CD4-positive, alpha-beta T cell (primary cell): Measurements from ENCODE around the gene RFX5. TPM values are rescaled to one million over a fixed set of nuclear protein-coding genes. Genes with fewer than 3 reads are reported as not detected.
A peak's percentile ranks its signal among the peaks of the same experiment; 100 is the strongest.

Source experiments
- ATAC-seq: fragments of 200-7000 bp; cut with Tn5 transposase; one replicate; pipeline ENCODE4 v1.10.0; 2022; ENCODE audit warnings: mild to moderate bottlenecking; ENCODE audit not compliant: poor library complexity
- CTCF ChIA-PET: fragments of 350-600 bp; sonication (Branson Sonifier 250); formaldehyde crosslinking; loops from one replicate; lab custom pipeline; 2021; ENCODE audit warnings: antibody characterized with exemption, inconsistent platforms; lab: Charles Lee
- POLR2A ChIA-PET: fragments of 350-600 bp; sonication (Branson Sonifier 250); formaldehyde crosslinking; loops from one replicate; lab custom pipeline; 2021; ENCODE audit warnings: antibody characterized with exemption, inconsistent platforms; lab: Charles Lee
- DNase-seq, 14 experiments: peaks; one replicate each; pipeline ENCODE4 v3.0.0-alpha.2; 2013 to 2020; ENCODE audit warnings: mixed read lengths in 2 of 14
- H3K27ac ChIP-seq, 2 donors: one replicate each; pipeline versions ENCODE4 v1.5.1 to v1.7.0; 2013; ENCODE audit warnings: low read length in 2 of 2, low read depth in 1 of 2, mild to moderate bottlenecking in 1 of 2
- H3K27me3 ChIP-seq, 2 experiments: 1 replicate in 1 of 2; 2 replicates in 1 of 2; pipeline versions ENCODE4 v1.6.1 to v1.7.0; 2013; ENCODE audit warnings: low read length in 2 of 2, control low read depth in 1 of 2, mild to moderate bottlenecking in 1 of 2, moderate library complexity in 1 of 2; ENCODE audit not compliant: insufficient read depth in 2 of 2, control insufficient read depth in 1 of 2
- H3K36me3 ChIP-seq: one replicate; pipeline ENCODE4 v1.6.1; 2013; ENCODE audit warnings: low read length, control low read depth; ENCODE audit not compliant: insufficient read depth
- H3K4me1 ChIP-seq: one replicate; pipeline ENCODE4 v1.6.1; 2013; ENCODE audit warnings: low read length, control low read depth; ENCODE audit not compliant: insufficient read depth
- H3K4me3 ChIP-seq: one replicate; pipeline ENCODE4 v1.5.1; 2013; ENCODE audit warnings: mild to moderate bottlenecking, low read length, moderate library complexity
- H3K9me3 ChIP-seq, 2 experiments: 1 replicate in 1 of 2; 2 replicates in 1 of 2; pipeline versions ENCODE4 v1.6.1 to v1.7.0; 2013; ENCODE audit warnings: low read length in 2 of 2, mild to moderate bottlenecking in 2 of 2, control low read depth in 1 of 2, moderate library complexity in 1 of 2; ENCODE audit not compliant: control insufficient read depth in 1 of 2, insufficient read depth in 1 of 2
- H3K27ac Mint-ChIP-seq: one replicate; pipeline ENCODE4 v1.8.0; 2020; ENCODE audit warnings: mixed read lengths
- H3K27me3 Mint-ChIP-seq: one replicate; pipeline ENCODE4 v1.8.0; 2021; ENCODE audit warnings: mixed read lengths
- H3K36me3 Mint-ChIP-seq: one replicate; pipeline ENCODE4 v1.8.0; 2021; ENCODE audit warnings: low read depth, mixed read lengths
- H3K4me1 Mint-ChIP-seq: one replicate; pipeline ENCODE4 v1.8.0; 2021; ENCODE audit warnings: low read depth, mixed read lengths
- H3K4me3 Mint-ChIP-seq: one replicate; pipeline ENCODE4 v1.8.0; 2020; ENCODE audit warnings: mild to moderate bottlenecking, mixed read lengths
- H3K9me3 Mint-ChIP-seq: one replicate; pipeline ENCODE4 v1.8.0; 2020; ENCODE audit warnings: mixed read lengths
- intact Hi-C, 2 experiments: fragments of 100-400 bp; cut with DNase I in 1 of 2; cut with micrococcal nuclease in 1 of 2; formaldehyde crosslinking; loops; one replicate each; pipeline versions ENCODE4 v1.15.1 to v1.9.0; 2023 to 2025; cut with DNase I, micrococcal nuclease
- total RNA-seq, 174 experiments: library from RNA in 2 of 174; stranded (reverse) in 2 of 174; gene quantifications; one replicate each; pipeline ENCODE4 v1.2.3 and lab custom pipeline; 2021 to 2026
- TF ChIP-seq, protein P1 (sequence below): fragments of 200-600 bp; IDR thresholded peaks from one replicate; pipeline ENCODE4 v1.8.0; 2022; ENCODE audit warnings: antibody characterized with exemption, mild to moderate bottlenecking

Gene RFX5
- total RNA-seq, 2 experiments from 2014 or later, result 62.0 to 65.7 TPM

DNA sequence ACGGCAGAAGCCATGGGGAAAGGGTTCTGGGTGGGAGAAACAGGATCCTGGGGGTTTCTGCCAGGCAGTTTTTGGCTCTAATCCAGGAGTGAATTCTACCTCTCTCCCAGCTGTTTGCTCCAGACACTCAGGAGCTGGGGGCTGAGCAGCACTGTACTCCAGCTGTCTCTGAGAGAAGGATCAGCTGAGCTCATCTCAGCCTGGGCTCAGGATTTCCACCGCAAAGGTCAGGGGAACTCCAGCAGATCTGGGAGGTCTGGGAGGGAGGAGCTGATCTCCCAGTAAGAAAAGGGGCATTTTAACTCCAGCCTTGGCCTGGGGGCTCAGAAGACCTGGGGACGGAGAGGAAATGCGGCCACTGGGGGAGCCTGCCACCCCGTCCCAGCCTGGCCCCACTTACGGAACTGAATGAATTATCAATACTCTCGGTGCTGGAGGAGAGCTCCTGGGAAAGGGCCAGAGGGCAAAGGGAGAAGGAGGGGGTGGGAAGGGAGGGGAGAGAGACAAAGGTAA, 37.2 kb downstream of the RFX5 start:
- H3K36me3 ChIP-seq, result peaks cover 97% of the 10 kb centered on the region
- H3K27ac Mint-ChIP-seq, result no peak overlapping the region
- POLR2A ChIA-PET, result interaction anchor here (1.0 to 1.7 kb wide), 4 partner anchors 16 to 143 kb away, joined by 3 to 6 read pairs (median 4); partner anchors contain the start of gene PI4KB
- TF ChIP-seq, protein P1, sequence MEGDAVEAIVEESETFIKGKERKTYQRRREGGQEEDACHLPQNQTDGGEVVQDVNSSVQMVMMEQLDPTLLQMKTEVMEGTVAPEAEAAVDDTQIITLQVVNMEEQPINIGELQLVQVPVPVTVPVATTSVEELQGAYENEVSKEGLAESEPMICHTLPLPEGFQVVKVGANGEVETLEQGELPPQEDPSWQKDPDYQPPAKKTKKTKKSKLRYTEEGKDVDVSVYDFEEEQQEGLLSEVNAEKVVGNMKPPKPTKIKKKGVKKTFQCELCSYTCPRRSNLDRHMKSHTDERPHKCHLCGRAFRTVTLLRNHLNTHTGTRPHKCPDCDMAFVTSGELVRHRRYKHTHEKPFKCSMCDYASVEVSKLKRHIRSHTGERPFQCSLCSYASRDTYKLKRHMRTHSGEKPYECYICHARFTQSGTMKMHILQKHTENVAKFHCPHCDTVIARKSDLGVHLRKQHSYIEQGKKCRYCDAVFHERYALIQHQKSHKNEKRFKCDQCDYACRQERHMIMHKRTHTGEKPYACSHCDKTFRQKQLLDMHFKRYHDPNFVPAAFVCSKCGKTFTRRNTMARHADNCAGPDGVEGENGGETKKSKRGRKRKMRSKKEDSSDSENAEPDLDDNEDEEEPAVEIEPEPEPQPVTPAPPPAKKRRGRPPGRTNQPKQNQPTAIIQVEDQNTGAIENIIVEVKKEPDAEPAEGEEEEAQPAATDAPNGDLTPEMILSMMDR, result no peak
- peaks cover 39% of the 10 kb centered on the region for H3K4me1 Mint-ChIP-seq
- H3K9me3 Mint-ChIP-seq, result no peaks in the 10 kb centered on the region
- H3K36me3 Mint-ChIP-seq, result peaks cover 95% of the 10 kb centered on the region
- ATAC-seq (no peak), DNase-seq (no peak)
- no peak overlapping the region for H3K4me3 Mint-ChIP-seq
- no peaks in the 10 kb centered on the region for H3K27me3 Mint-ChIP-seq
- H3K27me3 ChIP-seq, result no peaks in the 10 kb centered on the region
- H3K4me1 ChIP-seq, result peaks cover 28% of the 10 kb centered on the region
- CTCF ChIA-PET, result interaction anchor here (0.8 to 3.3 kb wide), 4 partner anchors 9 to 387 kb away, joined by 3 to 14 read pairs (median 3); partner anchors contain the start of gene PSMB4
- no peak overlapping the region for H3K27ac ChIP-seq
- intact Hi-C loops, result loop anchor here in 1 of 2 experiments (10.0 kb wide), 1 partner anchor 425 kb away; no protein-coding TSS in a partner anchor
- no peaks in the 10 kb centered on the region for H3K9me3 ChIP-seq
- no peak overlapping the region for H3K4me3 ChIP-seq

DNA sequence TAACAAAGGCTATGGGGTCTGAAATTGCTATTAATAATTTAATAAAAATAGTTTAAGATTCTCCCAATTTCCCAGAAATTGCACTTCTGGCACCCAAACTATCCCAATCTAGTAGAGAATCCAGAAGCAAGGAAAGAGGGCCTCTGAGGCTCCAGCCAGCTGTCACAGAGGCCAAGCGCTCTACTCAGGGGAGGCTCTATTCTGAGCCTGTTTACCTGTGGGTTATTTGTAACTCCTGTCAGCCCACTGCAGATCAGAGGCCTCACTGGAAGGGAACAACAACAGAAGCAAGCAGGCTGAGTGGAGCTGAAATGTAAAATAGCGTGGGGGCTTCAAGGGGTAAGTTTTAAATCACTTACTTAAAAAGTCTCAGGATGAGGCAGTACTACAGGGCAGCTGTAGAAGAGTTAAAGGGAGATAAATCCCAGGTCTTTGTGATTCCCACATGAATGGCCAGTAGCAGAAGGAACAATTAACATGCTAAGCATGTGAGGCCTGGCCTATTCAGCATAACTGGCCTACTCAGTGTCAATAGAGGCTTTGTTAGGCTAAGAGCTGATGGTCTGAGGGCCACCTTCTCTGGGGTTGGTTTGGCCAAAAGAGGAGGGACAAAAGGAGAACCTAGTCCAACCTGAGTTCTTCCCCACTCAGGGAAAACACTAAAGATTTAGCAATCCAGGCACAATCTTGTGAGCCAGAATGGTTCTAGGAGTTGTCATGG, 52.1 kb downstream of the RFX5 start:
- Mint-ChIP-seq H3K4me3 (no peak overlapping the region), H3K27me3 (no peaks in the 10 kb centered on the region), H3K4me1 (no peaks in the 10 kb centered on the region), H3K27ac (no peak overlapping the region), H3K36me3 (peaks cover 84% of the 10 kb centered on the region), H3K9me3 (no peaks in the 10 kb centered on the region)
- Histone ChIP-seq H3K27me3 (no peaks in the 10 kb centered on the region), H3K36me3 (peaks cover 95% of the 10 kb centered on the region), H3K9me3 (no peaks in the 10 kb centered on the region), H3K27ac (peak overlapping the region in 1 of 2 donors; percentile 13), H3K4me1 (peaks cover 4% of the 10 kb centered on the region), H3K4me3 (no peak overlapping the region)
- ATAC-seq (no peak), DNase-seq (no peak)
- intact Hi-C loops, result no loop called here
- TF ChIP-seq, protein P1, result no peak
- ChIA-PET POLR2A (interaction anchor here (1.9 kb wide), 1 partner anchor 33 kb away, joined by 8 read pairs; the partner anchor contains the start of gene PI4KB), CTCF (interaction anchor here (0.9 to 1.1 kb wide), 2 partner anchors 46 kb away, joined by 3 read pairs; no protein-coding TSS in a partner anchor)

DNA sequence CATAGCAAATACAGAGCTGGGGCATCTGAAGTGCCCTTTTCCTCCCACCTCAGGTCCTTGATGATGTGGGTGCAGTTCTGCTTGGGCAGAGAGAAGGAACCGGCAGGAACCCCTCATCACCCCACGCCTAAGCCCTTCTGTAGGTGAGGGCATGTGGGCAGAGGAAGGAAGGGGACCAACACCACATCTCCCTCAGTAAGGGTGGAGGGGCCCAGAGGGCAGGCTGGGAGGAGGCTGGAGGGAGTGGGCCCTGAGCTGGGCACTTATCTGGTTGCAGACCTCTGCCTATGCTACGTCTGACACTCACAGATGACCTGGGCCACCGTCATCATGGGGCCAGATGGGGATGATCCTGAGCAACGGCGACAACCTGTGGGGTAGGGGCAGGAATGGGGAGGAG, 54.0 kb downstream of the RFX5 start:
- H3K27ac Mint-ChIP-seq, result peak overlapping the region; percentile 51
- Histone ChIP-seq H3K27ac (no peak overlapping the region), H3K36me3 (peaks cover 95% of the 10 kb centered on the region), H3K4me1 (peaks cover 19% of the 10 kb centered on the region), H3K4me3 (no peak overlapping the region), H3K27me3 (no peaks in the 10 kb centered on the region), H3K9me3 (no peaks in the 10 kb centered on the region)
- no peak overlapping the region for H3K4me3 Mint-ChIP-seq
- peaks cover 84% of the 10 kb centered on the region for H3K36me3 Mint-ChIP-seq
- POLR2A ChIA-PET, result interaction anchor here (1.4 to 2.5 kb wide), 4 partner anchors 10 to 34 kb away, joined by 6 to 12 read pairs (median 7); partner anchors contain the start of genes PI4KB and ZNF687
- H3K4me1 Mint-ChIP-seq, result peaks cover 7% of the 10 kb centered on the region
- intact Hi-C loops, result no loop called here
- no peaks in the 10 kb centered on the region for H3K27me3 Mint-ChIP-seq
- CTCF ChIA-PET, result interaction anchor here (2.4 kb wide), 1 partner anchor 48 kb away, joined by 9 read pairs; no protein-coding TSS in a partner anchor
- H3K9me3 Mint-ChIP-seq, result no peaks in the 10 kb centered on the region
- no peak for ATAC-seq
- TF ChIP-seq, protein P1, result no peak
- no peak for DNase-seq
